Activated CD8-positive, alpha-beta memory T cell treated with anti-CD3 and anti-CD28 coated beads for 1 hour (primary cell): Measurements from ENCODE around the gene CAPRIN2.

Source experiments
- DNase-seq, 2 donors: peaks; one replicate each; pipeline ENCODE4 v3.0.0-alpha.2; 2020; ENCODE audit warnings: low read depth in 1 of 2; ENCODE audit errors: extremely low read depth in 1 of 2

CAPRIN2 gene

DNA sequence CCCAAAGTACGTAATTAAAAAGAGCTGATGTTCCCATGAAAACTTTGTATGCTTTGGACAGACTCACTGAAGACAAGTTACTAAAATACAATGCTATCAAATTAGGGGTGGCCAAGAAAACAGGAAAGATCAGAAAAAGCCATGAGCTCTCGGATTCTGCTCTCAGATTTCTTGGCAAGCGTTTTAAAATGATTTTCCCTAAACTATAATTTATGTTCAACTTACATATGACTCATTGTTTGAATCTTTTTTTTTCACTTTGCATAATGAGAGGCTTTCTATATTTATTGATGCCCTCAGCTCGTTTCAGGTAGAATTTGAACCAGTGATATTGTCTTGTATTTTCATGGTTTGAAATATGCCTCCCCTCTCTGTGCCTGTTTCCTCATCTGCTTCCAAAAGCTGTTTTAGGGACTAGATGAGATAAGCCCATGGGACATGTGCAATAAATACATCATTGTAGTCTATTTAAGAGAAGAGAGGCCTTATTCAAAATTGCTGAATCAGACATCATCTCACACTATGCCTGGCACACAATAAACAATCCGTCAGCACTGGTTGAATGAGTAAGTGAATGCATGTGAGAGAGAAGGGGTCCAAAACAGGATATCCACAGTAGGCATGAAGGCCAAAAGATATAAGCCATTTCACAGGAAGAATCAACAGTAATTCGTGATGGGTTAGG lies 54.4 kb downstream of the CAPRIN2 start:
- DNase-seq: no peak

DNA sequence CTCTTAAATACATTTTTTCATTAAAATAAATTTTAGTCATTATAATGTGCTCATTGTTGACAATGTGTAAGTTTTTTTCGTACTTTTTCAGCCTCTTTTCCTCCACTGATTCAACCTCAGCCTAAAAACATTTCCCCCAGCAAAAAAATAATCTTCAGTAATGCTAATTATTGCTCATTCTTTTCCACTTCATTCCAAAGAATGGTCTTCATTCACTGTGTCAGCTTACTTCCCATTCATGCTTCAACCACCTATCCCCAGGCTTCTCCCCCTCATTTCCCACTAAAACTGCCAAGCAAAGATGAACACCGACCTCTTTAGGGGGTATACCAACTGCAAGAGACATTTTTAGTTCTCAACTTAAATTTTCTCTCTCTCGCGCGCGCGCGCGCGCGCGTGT lies 56.4 kb downstream of the CAPRIN2 start:
- DNase-seq: no peak

GRCh38 chr12:30696943-30697342 lies 57.8 kb downstream of the CAPRIN2 start:
- no peak for DNase-seq

- no peak for DNase-seq
Observed at GRCh38 chr12:30696486-30696885, 58.3 kb downstream of the CAPRIN2 start.

DNA sequence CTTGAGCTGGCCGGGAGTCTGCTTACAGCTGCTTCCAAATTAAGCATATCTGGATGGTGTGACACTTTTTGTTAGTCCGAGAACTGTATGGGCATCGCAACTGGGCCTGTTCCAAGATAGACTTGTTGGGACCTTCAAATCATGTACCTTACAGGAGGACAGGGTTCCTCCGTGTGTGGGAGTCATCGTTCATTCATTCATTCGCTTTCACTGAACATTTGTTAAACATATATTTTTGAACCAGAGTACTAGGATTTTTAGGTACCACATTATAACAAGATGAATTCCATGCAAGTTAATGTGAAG lies 58.7 kb downstream of the CAPRIN2 start:
- no peak for DNase-seq

DNA sequence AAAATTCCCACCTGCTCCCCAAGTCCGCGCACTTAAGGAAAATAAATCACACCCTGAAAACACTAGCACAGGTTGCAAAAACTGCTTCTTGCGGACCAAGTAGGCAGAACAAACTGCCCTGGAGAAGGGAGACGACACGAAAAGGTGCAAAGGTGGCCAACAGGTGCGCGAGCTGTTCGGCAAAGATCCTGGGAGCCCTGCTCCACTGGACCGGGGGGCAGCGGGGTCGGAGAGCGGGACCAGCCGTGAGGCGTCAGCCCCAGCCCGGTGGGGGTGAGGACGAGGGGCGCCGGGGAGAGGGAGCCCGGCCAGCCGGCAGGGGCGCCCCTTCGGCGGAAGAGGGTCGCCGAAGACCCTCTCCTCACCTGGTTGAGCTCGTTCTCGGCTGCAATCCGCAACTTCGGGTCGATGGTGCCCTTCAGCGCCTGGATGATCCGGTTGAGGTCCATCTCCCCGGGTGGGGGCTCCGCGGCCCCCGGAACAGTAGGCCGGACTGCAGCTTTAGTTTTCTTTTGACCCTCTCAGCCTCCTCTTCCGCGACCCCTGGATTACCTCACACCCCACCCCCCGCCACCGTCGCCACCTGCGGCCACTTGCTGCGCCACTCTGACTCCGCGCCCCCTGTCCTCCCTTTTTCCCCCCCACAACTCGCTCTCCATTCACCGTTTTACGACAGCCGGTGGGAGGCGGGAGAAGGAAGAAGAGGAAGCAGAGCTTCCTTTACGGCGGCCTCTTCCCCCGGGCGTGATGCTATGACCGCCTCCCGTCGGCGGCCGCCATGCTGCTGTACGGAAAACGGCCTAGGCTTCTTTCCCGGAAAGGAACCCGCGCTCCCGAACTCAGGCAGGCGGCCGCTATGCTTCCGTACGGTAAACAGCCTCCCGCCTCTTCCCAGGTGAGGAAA lies 59.3 kb downstream of the CAPRIN2 start, which contains the start of gene IPO8:
TSS of gene IPO8 (minus strand) at position 671 of the 904 bp plus-strand sequence. CDS start at position 449, 222 bp downstream.
- peak; percentile 62 to 75 for DNase-seq

- DNase-seq: no peak
Observed at GRCh38 chr12:30694412-30695198, 60.1 kb downstream of the CAPRIN2 start.

- DNase-seq: no peak
Observed at GRCh38 chr12:30692470-30692869, 62.3 kb downstream of the CAPRIN2 start.

DNA sequence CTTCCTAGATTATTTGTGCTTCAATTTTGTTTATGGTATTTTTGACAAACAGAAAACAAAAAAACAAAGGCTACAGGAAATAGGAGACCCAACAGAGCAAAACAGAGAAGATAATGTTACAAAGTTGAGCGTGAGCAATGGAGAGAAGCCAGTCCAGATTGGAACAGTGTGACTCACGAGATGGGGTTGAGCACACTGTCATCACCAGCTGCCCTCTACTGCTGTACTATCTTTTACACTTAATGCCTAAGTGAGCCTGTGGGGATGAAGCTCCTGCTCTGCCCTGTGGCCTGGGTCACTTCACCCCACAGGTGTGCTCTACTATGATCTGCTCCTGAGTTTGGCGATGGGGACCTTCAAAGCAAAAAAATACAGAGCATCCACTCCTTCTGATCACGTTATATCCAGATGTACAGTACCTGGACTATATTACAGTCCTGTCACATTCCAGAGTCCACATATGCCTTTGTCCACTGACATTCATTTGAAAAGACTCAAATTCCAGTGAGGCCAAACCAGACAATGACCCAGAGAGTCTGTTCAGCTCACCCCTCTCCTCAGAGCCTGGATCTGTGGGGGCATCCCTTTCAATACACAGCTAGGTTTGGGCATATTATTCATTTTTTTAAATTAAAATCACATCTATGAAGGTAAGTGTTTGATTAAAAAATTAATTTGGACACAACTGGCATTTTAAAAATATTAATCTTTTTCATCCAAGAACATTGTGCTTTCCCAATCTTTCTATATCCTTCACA lies 63.5 kb downstream of the CAPRIN2 start:
- no peak for DNase-seq

GRCh38 chr12:30687265-30687986 lies 67.3 kb downstream of the CAPRIN2 start:
- DNase-seq: no peak

GRCh38 chr12:30679241-30679640 lies 75.5 kb downstream of the CAPRIN2 start:
- DNase-seq: no peak

GRCh38 chr12:30678221-30678620 lies 76.5 kb downstream of the CAPRIN2 start:
- no peak for DNase-seq

DNA sequence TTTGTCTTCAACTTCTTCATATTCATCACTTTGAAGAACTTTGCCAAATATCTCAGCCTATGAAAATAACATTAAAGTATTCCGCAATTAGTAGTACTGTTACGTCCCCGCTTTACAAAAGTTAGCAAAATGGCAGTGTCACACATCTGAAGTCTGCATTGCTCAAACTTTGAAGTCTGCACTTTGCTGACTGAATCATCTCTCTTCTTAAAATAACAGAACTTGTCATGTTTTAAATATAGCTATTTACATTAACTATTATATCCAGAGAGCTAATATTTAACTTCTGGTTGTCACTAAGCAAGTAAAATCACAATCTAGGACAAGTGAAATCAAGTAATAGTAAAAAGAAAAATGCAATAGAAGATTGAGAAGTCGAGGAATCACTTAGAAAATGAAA lies 93.5 kb downstream of the CAPRIN2 start:
- no peak for DNase-seq
